Measurements from ENCODE around the gene TUBB6.

DNA sequence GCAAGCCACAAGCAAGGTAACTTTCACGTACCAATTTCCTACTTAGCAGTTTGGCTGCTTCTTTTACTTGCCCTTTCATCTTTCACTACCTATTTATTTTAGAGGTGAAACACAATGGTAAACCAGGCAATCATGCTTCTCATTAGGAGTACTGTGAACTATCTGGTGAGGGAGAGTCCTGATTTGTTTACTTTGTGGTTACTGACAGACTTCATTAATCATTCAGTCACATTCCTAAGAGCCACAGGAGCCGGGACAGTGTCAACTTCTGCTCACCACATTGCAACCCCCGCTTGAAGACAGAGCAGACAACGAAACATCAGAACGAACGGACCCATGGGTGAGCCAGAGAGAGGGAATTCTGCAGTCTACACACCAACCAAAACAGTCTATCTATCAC, 28.8 kb downstream of the TUBB6 start:
- no peak for TF ChIP-seq CTCF (IDR thresholded peaks at IDR 0.05)
- TF ChIP-seq EP300 (IDR thresholded peaks at IDR 0.05): no peak
- TF ChIP-seq POLR2A (IDR thresholded peaks at IDR 0.05): no peak
- no peak for TF ChIP-seq POLR2AphosphoS5 (IDR thresholded peaks at IDR 0.05)

Data from upper lobe of left lung (tissue), 4 donors.